Prostate gland (tissue), 2 donors: Measurements from ENCODE around the gene LPXN. TPM values are rescaled to one million over a fixed set of nuclear protein-coding genes. Genes with fewer than 3 reads are reported as not detected.

ENCODE experiments used
- DNase-seq: peaks from one replicate; pipeline ENCODE4 v3.0.0-alpha.2; 2019; ENCODE audit warnings: low spot score
- H3K27ac ChIP-seq, 2 donors: fragments of 200-600 bp; sonication (generic); 2 replicates each; pipeline ENCODE4 v1.5.1; 2017 to 2019
- H3K27me3 ChIP-seq: fragments of 200-600 bp; sonication (generic); replicated peaks from 2 replicates; pipeline ENCODE4 v1.5.1; 2019; ENCODE audit not compliant: insufficient read depth
- H3K36me3 ChIP-seq, 2 donors: fragments of 200-600 bp; sonication (generic); 1 replicate in 1 of 2; 2 replicates in 1 of 2; pipeline versions ENCODE4 v1.5.1 to v1.8.1; 2017 to 2019
- H3K4me1 ChIP-seq: fragments of 200-600 bp; sonication (generic); replicated peaks from 2 replicates; pipeline ENCODE4 v1.5.1; 2019
- H3K4me3 ChIP-seq, 2 donors: fragments of 200-600 bp; sonication (generic); 2 replicates each; pipeline ENCODE4 v1.5.1; 2017 to 2019
- H3K9me3 ChIP-seq: fragments of 200-600 bp; sonication (generic); 2 replicates; pipeline ENCODE4 v1.5.1; 2017
- CTCF ChIP-seq, 4 experiments: fragments of 200-600 bp in 2 of 4; fragments of 450-650 bp in 2 of 4; sonication (generic) in 2 of 4; IDR thresholded peaks; 1 replicate in 3 of 4; 2 replicates in 1 of 4; pipeline ENCODE4 v1.5.1; 2016 to 2019; ENCODE audit warnings: antibody characterized with exemption in 4 of 4, mild to moderate bottlenecking in 2 of 4, moderate library complexity in 2 of 4
- POLR2A ChIP-seq: fragments of 450-650 bp; IDR thresholded peaks from one replicate; pipeline ENCODE4 v1.6.1; 2016; ENCODE audit warnings: antibody characterized with exemption, mild to moderate bottlenecking
- POLR2AphosphoS5 ChIP-seq: sonication (generic); formaldehyde crosslinking; IDR thresholded peaks from one replicate; pipeline ENCODE4 v1.6.1; 2017; ENCODE audit warnings: antibody characterized with exemption
- WGBS: methylation state at CpG from one replicate; pipeline ENCODE4 v1.1.5; 2018; 5-methylcytosine and 5-hydroxymethylcytosine counted together
- intact Hi-C: fragments of 100-400 bp; cut with DNase I; formaldehyde crosslinking; loops from one replicate; pipeline ENCODE4 v1.14.2; 2022
- total RNA-seq, 2 donors: library from RNA; depleted of rRNA; stranded (reverse); fragments of >200 nt; gene quantifications; one replicate each; pipeline ENCODE4 v1.1.0, GENCODE V29; 2016

LPXN gene
- total RNA-seq, 2 donors from 2014 or later = 5.4 to 9.4 TPM

GRCh38 chr11:58596621-58597020 lies 21.0 kb upstream of the LPXN start:
- TF ChIP-seq CTCF (IDR thresholded peaks at IDR 0.05) (no peak), POLR2AphosphoS5 (no peak), POLR2A (no peak)
- Histone ChIP-seq H3K27ac (no peak overlapping the region), H3K4me3 (no peak overlapping the region), H3K36me3 (no peaks in the 10 kb centered on the region), H3K4me1 (no peaks in the 10 kb centered on the region), H3K9me3 (no peaks in the 10 kb centered on the region), H3K27me3 (no peaks in the 10 kb centered on the region)
- no peak for DNase-seq
- 84% methylated on average over 3 of the region's 3 CpGs for WGBS
- intact Hi-C loops = no loop called here

- H3K27me3 ChIP-seq = no peaks in the 10 kb centered on the region
- intact Hi-C loops = no loop called here
- H3K4me3 ChIP-seq = no peak overlapping the region
- DNase-seq = no peak
- WGBS = 86% methylated on average over 4 of the region's 4 CpGs
- no peak for TF ChIP-seq POLR2A
- TF ChIP-seq CTCF (IDR thresholded peaks at IDR 0.05) = no peak
- TF ChIP-seq POLR2AphosphoS5 = no peak
- H3K4me1 ChIP-seq = no peaks in the 10 kb centered on the region
- no peaks in the 10 kb centered on the region for H3K9me3 ChIP-seq
- H3K36me3 ChIP-seq = no peaks in the 10 kb centered on the region
- no peak overlapping the region for H3K27ac ChIP-seq
Measured at GRCh38 chr11:58594826-58595225, 19.2 kb upstream of the LPXN start.

GRCh38 chr11:58592760-58593472 lies 17.3 kb upstream of the LPXN start:
- no peaks in the 10 kb centered on the region for H3K4me1 ChIP-seq
- WGBS = 83% methylated on average over 5 of the region's 5 CpGs
- no peaks in the 10 kb centered on the region for H3K36me3 ChIP-seq
- intact Hi-C loops = no loop called here
- DNase-seq = no peak
- H3K4me3 ChIP-seq = no peak overlapping the region
- no peaks in the 10 kb centered on the region for H3K27me3 ChIP-seq
- no peak for TF ChIP-seq POLR2A
- TF ChIP-seq CTCF (IDR thresholded peaks at IDR 0.05) = no peak
- TF ChIP-seq POLR2AphosphoS5 = no peak
- no peaks in the 10 kb centered on the region for H3K9me3 ChIP-seq
- H3K27ac ChIP-seq = no peak overlapping the region

GRCh38 chr11:58591659-58592058 lies 16.0 kb upstream of the LPXN start:
- 93% methylated on average over 3 of the region's 3 CpGs for WGBS

More at GRCh38 chr11:58591659-58592058, 16.0 kb upstream of the LPXN start:
- no peak for DNase-seq
- Histone ChIP-seq H3K4me1 (no peaks in the 10 kb centered on the region), H3K27ac (no peak overlapping the region), H3K27me3 (no peaks in the 10 kb centered on the region), H3K4me3 (no peak overlapping the region), H3K9me3 (no peaks in the 10 kb centered on the region), H3K36me3 (no peaks in the 10 kb centered on the region)
- intact Hi-C loops = no loop called here
- TF ChIP-seq POLR2AphosphoS5 = no peak
- no peak for TF ChIP-seq CTCF (IDR thresholded peaks at IDR 0.05)
- TF ChIP-seq POLR2A = no peak
